OCI-LY3 (cell line): ENCODE results near the gene HCN3.
A peak's percentile ranks its signal among the peaks of the same experiment; 100 is the strongest.
"Not testable (repeated sequence)": the region's sequence is repeated elsewhere in the genome, so short reads cannot be mapped to it uniquely, and the experiment has no call there.

Source experiments
- H2AFZ ChIP-seq: fragments of 200-600, 300-600 bp; shearing (Covaris generic); 2 replicates; pipeline ENCODE4 v1.6.0; 2014; ENCODE audit warnings: antibody characterized with exemption, low read depth, low read length
- H3K27ac ChIP-seq: fragments of 200-600, 300-600 bp; sonication (generic); 2 replicates; pipeline ENCODE4 v1.5.1; 2014; ENCODE audit warnings: mild to moderate bottlenecking, low read length, moderate library complexity, mixed read lengths
- H3K27me3 ChIP-seq: fragments of 200-600, 300-600 bp; sonication (generic); 2 replicates; pipeline ENCODE4 v1.6.1; 2014; ENCODE audit warnings: low read depth, low read length, mixed read lengths
- H3K36me3 ChIP-seq: fragments of 200-600, 300-600 bp; sonication (generic); replicated peaks from 2 replicates; pipeline ENCODE3; 2014; ENCODE audit warnings: low read depth, low read length, mixed read lengths
- H3K4me1 ChIP-seq: fragments of 300-600, 200-600 bp; sonication (generic); 2 replicates; pipeline ENCODE4 v1.6.1; 2014; ENCODE audit warnings: low read length, mixed read lengths
- H3K4me2 ChIP-seq: fragments of 200-600, 300-600 bp; sonication (generic); 2 replicates; pipeline ENCODE4 v1.6.1; 2014; ENCODE audit warnings: low read length, mixed read lengths
- H3K4me3 ChIP-seq: fragments of 300-600, 200-600 bp; sonication (generic); 2 replicates; pipeline ENCODE4 v1.5.1; 2014; ENCODE audit warnings: antibody characterized with exemption, mild to moderate bottlenecking, low read length, moderate library complexity
- H3K79me2 ChIP-seq: fragments of 300-600, 200-600 bp; shearing (Covaris generic); 2 replicates; pipeline ENCODE4 v1.6.1; 2014; ENCODE audit warnings: mild to moderate bottlenecking, low read length, mixed read lengths
- H3K9ac ChIP-seq: fragments of 300-600, 200-600 bp; shearing (Covaris generic); 2 replicates; pipeline ENCODE4 v1.6.0; 2014; ENCODE audit warnings: mild to moderate bottlenecking, low read length, moderate library complexity
- H3K9me3 ChIP-seq: fragments of 200-600, 300-600 bp; shearing (Covaris generic); 2 replicates; pipeline ENCODE4 v1.6.1; 2014; ENCODE audit warnings: low read length, mixed read lengths; ENCODE audit not compliant: insufficient read depth
- H4K20me1 ChIP-seq: fragments of 200-600, 300-600 bp; sonication (generic); 2 replicates; pipeline ENCODE4 v1.6.1; 2016; ENCODE audit warnings: low read length, mixed read lengths; ENCODE audit not compliant: insufficient read depth
- EZH2phosphoT487 ChIP-seq: fragments of 200-600 bp; shearing (Covaris generic); IDR thresholded peaks from 2 replicates; pipeline ENCODE4 v1.6.1; 2018; ENCODE audit warnings: antibody characterized with exemption, mixed run types, low read depth
- TF ChIP-seq, protein P1 (sequence below): fragments of 200-600, 300-600 bp; sonication (generic); IDR thresholded peaks from 2 replicates; pipeline ENCODE4 v1.5.1; 2014; ENCODE audit warnings: antibody characterized with exemption, low read length, low read depth

The HCN3 gene

DNA sequence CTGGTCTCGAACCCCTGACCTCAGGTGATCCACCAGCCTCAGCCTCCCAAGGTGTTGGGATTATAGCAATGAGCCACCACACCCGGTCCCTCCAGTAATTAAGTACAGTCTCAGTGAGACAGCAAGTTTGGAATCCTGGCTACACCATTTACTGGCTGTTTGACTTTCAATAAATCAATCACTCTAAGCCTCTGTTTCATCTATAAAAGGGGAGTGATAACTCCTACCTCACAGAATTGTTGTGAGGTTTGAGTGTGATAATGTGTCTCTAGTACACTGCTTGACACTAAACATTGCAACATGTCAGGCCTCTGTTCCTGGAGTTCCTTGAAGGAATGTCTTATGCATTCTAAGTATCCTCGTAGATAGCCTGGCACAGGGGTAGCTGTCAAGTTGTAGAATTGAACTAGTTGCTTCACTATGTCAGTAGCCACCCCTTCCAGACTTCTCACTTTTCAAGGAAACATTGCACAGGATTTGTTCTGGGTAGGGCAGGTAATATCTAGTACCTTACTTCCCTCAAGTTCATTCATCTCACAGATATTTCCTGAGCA, 34.4 kb upstream of the HCN3 start:
- H3K27ac ChIP-seq, result no peak overlapping the region
- peaks cover 9% of the 10 kb centered on the region for H3K36me3 ChIP-seq

DNA sequence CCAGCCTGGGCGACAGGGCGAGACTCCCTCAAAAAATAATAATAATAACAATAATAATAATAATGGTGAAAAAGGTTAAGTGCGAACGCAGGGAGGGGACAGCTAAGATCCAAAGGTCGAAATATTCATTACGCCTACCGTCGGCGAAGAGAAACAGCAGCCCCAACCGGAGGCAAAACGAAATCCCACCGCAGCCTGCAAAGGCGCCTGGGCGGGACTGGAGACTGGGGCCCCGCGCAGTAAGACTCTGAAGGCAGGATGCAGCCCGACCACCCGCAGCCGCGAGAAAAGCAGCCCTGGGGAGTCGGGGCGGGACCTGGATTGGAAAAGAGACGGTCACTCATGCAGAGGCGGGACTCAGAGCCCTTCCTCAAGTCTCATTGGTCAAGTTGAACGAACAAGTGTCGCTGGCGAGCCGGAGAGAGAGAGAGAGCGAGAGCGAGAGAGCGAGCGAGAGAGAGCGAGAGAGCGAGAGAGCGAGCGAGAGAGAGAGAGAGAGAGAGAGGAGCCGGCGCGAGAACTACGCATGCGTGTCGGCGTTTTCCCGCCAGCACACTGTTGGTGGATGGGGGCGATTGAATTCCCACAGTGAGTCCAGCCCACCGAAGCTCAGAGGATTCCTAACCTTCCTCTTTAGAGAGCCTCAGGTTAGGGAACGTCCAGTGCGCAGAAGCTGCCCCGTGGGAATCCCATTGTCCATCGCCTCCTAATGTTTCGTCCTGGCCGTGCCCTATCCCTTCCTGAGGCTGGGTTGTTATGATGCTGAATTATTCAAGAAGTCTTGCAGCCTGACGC, 32.7 kb upstream of the HCN3 start:
- Histone ChIP-seq H3K4me1 (peaks cover 27% of the 10 kb centered on the region), H3K9ac (peak overlapping the region; percentile 71)

More for the DNA sequence above, 34.4 kb upstream of the HCN3 start:
- Histone ChIP-seq H3K4me3 (peak overlapping the region; percentile 79), H3K27me3 (no peaks in the 10 kb centered on the region), H4K20me1 (no peaks in the 10 kb centered on the region), H2AFZ (no peak overlapping the region), H3K9me3 (no peaks in the 10 kb centered on the region), H3K4me1 (peaks cover 27% of the 10 kb centered on the region), H3K9ac (no peak overlapping the region), H3K79me2 (peaks cover 8% of the 10 kb centered on the region), H3K4me2 (peak overlapping the region; percentile 78)
- no peak for TF ChIP-seq EZH2phosphoT487
- TF ChIP-seq, protein P1, sequence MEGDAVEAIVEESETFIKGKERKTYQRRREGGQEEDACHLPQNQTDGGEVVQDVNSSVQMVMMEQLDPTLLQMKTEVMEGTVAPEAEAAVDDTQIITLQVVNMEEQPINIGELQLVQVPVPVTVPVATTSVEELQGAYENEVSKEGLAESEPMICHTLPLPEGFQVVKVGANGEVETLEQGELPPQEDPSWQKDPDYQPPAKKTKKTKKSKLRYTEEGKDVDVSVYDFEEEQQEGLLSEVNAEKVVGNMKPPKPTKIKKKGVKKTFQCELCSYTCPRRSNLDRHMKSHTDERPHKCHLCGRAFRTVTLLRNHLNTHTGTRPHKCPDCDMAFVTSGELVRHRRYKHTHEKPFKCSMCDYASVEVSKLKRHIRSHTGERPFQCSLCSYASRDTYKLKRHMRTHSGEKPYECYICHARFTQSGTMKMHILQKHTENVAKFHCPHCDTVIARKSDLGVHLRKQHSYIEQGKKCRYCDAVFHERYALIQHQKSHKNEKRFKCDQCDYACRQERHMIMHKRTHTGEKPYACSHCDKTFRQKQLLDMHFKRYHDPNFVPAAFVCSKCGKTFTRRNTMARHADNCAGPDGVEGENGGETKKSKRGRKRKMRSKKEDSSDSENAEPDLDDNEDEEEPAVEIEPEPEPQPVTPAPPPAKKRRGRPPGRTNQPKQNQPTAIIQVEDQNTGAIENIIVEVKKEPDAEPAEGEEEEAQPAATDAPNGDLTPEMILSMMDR, result no peak

DNA sequence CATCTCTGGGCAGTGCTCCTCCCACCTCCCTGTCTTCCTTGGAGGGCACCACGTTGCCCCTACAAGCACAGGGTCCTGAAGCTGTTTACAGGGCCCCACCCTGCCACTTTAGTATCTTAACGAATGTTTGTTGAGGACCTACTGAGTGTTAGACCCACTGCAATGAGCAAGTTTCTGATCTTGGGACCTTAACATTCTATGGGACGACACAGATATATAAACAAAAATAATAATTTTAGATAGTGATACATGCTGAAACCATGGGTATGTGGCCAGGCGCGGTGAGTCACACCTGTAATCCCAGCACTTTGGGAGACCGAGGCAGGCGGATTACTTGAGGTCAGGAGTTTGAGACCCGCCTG, 32.1 kb upstream of the HCN3 start:
- no peaks in the 10 kb centered on the region for H4K20me1 ChIP-seq
- H3K27me3 ChIP-seq, result no peaks in the 10 kb centered on the region
- no peaks in the 10 kb centered on the region for H3K9me3 ChIP-seq
- H3K9ac ChIP-seq, result peak overlapping the region; percentile 71
- H3K4me3 ChIP-seq, result peak overlapping the region; percentile 79
- peaks cover 8% of the 10 kb centered on the region for H3K79me2 ChIP-seq
- peaks cover 27% of the 10 kb centered on the region for H3K4me1 ChIP-seq
- peaks cover 15% of the 10 kb centered on the region for H3K36me3 ChIP-seq
- peak overlapping the region; percentile 78 for H3K4me2 ChIP-seq
- peak overlapping the region; percentile 79 for H2AFZ ChIP-seq
- H3K27ac ChIP-seq, result peak overlapping the region; percentile 61
- TF ChIP-seq, protein P1, result no peak
- no peak for TF ChIP-seq EZH2phosphoT487

More for the DNA sequence above, 32.7 kb upstream of the HCN3 start:
- peaks cover 15% of the 10 kb centered on the region for H3K36me3 ChIP-seq
- peaks cover 8% of the 10 kb centered on the region for H3K79me2 ChIP-seq
- H3K4me2 ChIP-seq, result peak overlapping the region; percentile 78
- peak overlapping the region; percentile 79 for H2AFZ ChIP-seq
- no peaks in the 10 kb centered on the region for H4K20me1 ChIP-seq
- peak overlapping the region; percentile 61 for H3K27ac ChIP-seq
- TF ChIP-seq, protein P1, result peak; percentile 36
- no peak for TF ChIP-seq EZH2phosphoT487
- H3K4me3 ChIP-seq, result peak overlapping the region; percentile 79
- H3K9me3 ChIP-seq, result no peaks in the 10 kb centered on the region
- H3K27me3 ChIP-seq, result no peaks in the 10 kb centered on the region

DNA sequence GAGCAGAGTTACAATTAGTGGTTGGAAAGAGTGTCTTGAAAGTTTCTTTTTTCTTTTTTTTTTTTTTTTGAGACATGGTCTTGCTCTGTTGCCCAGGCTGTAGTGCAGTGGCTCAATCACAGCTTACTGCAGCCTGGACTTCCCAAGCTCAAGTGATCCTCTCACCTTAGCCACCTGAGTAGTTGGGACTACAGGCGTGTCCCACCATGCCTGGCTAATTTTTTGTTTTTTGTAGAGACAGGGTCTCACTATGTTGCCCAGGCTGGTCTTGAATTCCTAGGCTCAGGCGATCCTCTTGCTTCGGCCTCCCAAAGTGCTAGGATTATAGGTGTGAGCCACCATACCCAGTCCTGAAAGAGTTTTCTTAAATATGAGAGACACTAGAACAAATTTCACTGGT, 30.5 kb upstream of the HCN3 start:
- Histone ChIP-seq H3K36me3 (peaks cover 15% of the 10 kb centered on the region), H3K4me1 (peaks cover 26% of the 10 kb centered on the region)
- H3K4me2 ChIP-seq, H4K20me1 ChIP-seq, H3K27ac ChIP-seq, H3K9me3 ChIP-seq, H2AFZ ChIP-seq, H3K27me3 ChIP-seq, H3K9ac ChIP-seq, H3K4me3 ChIP-seq, H3K79me2 ChIP-seq: not testable (repeated sequence)
